HG03103 (cell line): ENCODE data around the gene NGB.
"Not testable (repeated sequence)": the region's sequence is repeated elsewhere in the genome, so short reads cannot be mapped to it uniquely, and the experiment has no call there.

Source experiments
- ATAC-seq: cut with Tn5 transposase; IDR thresholded peaks from one replicate; pipeline ENCODE4 v1.9.1; 2021; ENCODE audit warnings: low read depth; ENCODE audit not compliant: unreplicated experiment

The NGB gene

GRCh38 chr14:77271113-77271710 is at the start of gene NGB:
Gene NGB (minus strand): TSS chr14:77271206. CDS start chr14:77270937, 269 bp downstream.
- ATAC-seq = no peak

GRCh38 chr14:77320238-77320935 is 49.4 kb upstream of the NGB start, which contains the start of gene POMT2:
Gene POMT2 (minus strand): TSS chr14:77320883. CDS start chr14:77320681, 202 bp downstream.
- peak; percentile 56 for ATAC-seq

- ATAC-seq = no peak
Observed at GRCh38 chr14:77319422-77319821, 48.4 kb upstream of the NGB start.

GRCh38 chr14:77318756-77319155 is 47.8 kb upstream of the NGB start:
- not testable (repeated sequence) for ATAC-seq

GRCh38 chr14:77318006-77318553 is 47.1 kb upstream of the NGB start:
- ATAC-seq = no peak

- ATAC-seq = no peak
Observed at GRCh38 chr14:77316872-77317301, 45.9 kb upstream of the NGB start.

GRCh38 chr14:77316195-77316505 is 45.1 kb upstream of the NGB start:
- no peak for ATAC-seq

- no peak for ATAC-seq
Observed at GRCh38 chr14:77314539-77315457, 43.8 kb upstream of the NGB start.

GRCh38 chr14:77314043-77314442 is 43.0 kb upstream of the NGB start:
- ATAC-seq = no peak

GRCh38 chr14:77313371-77313770 is 42.4 kb upstream of the NGB start:
- no peak for ATAC-seq

GRCh38 chr14:77311217-77311616 is 40.2 kb upstream of the NGB start:
- ATAC-seq = no peak

- no peak for ATAC-seq
Observed at GRCh38 chr14:77310026-77310425, 39.0 kb upstream of the NGB start.

GRCh38 chr14:77309131-77309530 is 38.1 kb upstream of the NGB start:
- no peak for ATAC-seq

GRCh38 chr14:77306851-77307496 is 36.0 kb upstream of the NGB start:
- no peak for ATAC-seq

GRCh38 chr14:77306416-77306815 is 35.4 kb upstream of the NGB start:
- no peak for ATAC-seq

GRCh38 chr14:77305696-77306095 is 34.7 kb upstream of the NGB start:
- ATAC-seq = no peak

GRCh38 chr14:77303417-77304156 is 32.6 kb upstream of the NGB start:
- no peak for ATAC-seq

GRCh38 chr14:77302926-77303325 is 31.9 kb upstream of the NGB start:
- no peak for ATAC-seq

- ATAC-seq = no peak
Observed at GRCh38 chr14:77301103-77301502, 30.1 kb upstream of the NGB start.

- ATAC-seq = no peak
Observed at GRCh38 chr14:77299771-77300170, 28.8 kb upstream of the NGB start.
